D721Med (cell line): ENCODE data around the gene PFN3.

Experiments used
- DNase-seq: peaks from one replicate; pipeline ENCODE4 v3.0.0; 2011; ENCODE audit warnings: low spot score; ENCODE audit not compliant: insufficient read length
- FAIRE-seq: peaks from 2 replicates; lab custom pipeline; 2011; peaks lifted over from hg19 to GRCh38; lab: Jason Lieb, UNC
- CTCF ChIP-seq: IDR thresholded peaks from 2 replicates; pipeline ENCODE4 v1.5.1; 2012; ENCODE audit warnings: mild to moderate bottlenecking, control low read depth; ENCODE audit not compliant: insufficient read depth; ENCODE audit errors: missing control alignments

Gene PFN3

GRCh38 chr5:177384134-177384533, 16.3 kb downstream of the PFN3 start, which contains the start of gene SLC34A1:
TSS of gene SLC34A1 (plus strand) at chr5:177384434. CDS start at chr5:177385742, 1,308 bp downstream.
- FAIRE-seq (no peak), DNase-seq (no peak)
- TF ChIP-seq CTCF, result no peak

- DNase-seq, result no peak
- no peak for TF ChIP-seq CTCF
- no peak for FAIRE-seq
These were observed 17.3 kb downstream of the PFN3 start for GRCh38 chr5:177383181-177383580.

GRCh38 chr5:177382423-177383029, 17.9 kb downstream of the PFN3 start:
- FAIRE-seq, result no peak
- DNase-seq, result no peak
- TF ChIP-seq CTCF, result peak; percentile 35

GRCh38 chr5:177380805-177381126, 19.7 kb downstream of the PFN3 start:
- DNase-seq (no peak), FAIRE-seq (no peak)
- no peak for TF ChIP-seq CTCF

- no peak for TF ChIP-seq CTCF
- FAIRE-seq (no peak), DNase-seq (no peak)
These were observed 21.3 kb downstream of the PFN3 start for GRCh38 chr5:177378884-177379883.

GRCh38 chr5:177377851-177378776, 22.3 kb downstream of the PFN3 start:
- TF ChIP-seq CTCF, result no peak
- DNase-seq, result no peak
- no peak for FAIRE-seq
